Hepatocyte (in vitro differentiated cells): ENCODE results near the gene ZNF628.

Source experiments
- CTCF ChIP-seq: fragments of 200-600 bp; sonication (generic); IDR thresholded peaks from 2 replicates; pipeline ENCODE4 v1.5.1; 2016; ENCODE audit warnings: antibody characterized with exemption, mild to moderate bottlenecking; ENCODE audit not compliant: poor library complexity
- EZH2 ChIP-seq: fragments of 200-600 bp; sonication (generic); IDR thresholded peaks from 2 replicates; pipeline ENCODE4 v1.6.1; 2016; ENCODE audit warnings: antibody characterized with exemption, mild to moderate bottlenecking, borderline replicate concordance
- EZH2phosphoT487 ChIP-seq: fragments of 200-600 bp; sonication (generic); IDR thresholded peaks from one replicate; pipeline ENCODE4 v1.6.1; 2018; ENCODE audit warnings: antibody characterized with exemption, mild to moderate bottlenecking, low read depth, moderate library complexity; ENCODE audit not compliant: unreplicated experiment, severe bottlenecking

GRCh38 chr19:55527197-55528029, 51.0 kb downstream of the ZNF628 start:
- TF ChIP-seq CTCF (no peak), EZH2phosphoT487 (no peak), EZH2 (no peak)
